ENCODE data around the gene HYAL1.

GRCh38 chr3:50251220-50251619 lies 52.2 kb downstream of the HYAL1 start:
- no peak for TF ChIP-seq CTCF (IDR thresholded peaks at IDR 0.05)
- TF ChIP-seq POLR2A (IDR thresholded peaks at IDR 0.05): no peak
- no peak for TF ChIP-seq EP300 (IDR thresholded peaks at IDR 0.05)

All from tibial nerve (tissue), 4 donors.